Epithelial cell of esophagus (primary cell): ENCODE results near the gene AK8.
"Not testable (repeated sequence)": the region's sequence is repeated elsewhere in the genome, so short reads cannot be mapped to it uniquely, and the experiment has no call there.

Source experiments
- DNase-seq: peaks from one replicate; pipeline ENCODE4 v3.0.0; 2010; ENCODE audit warnings: low read depth
- H3K4me3 ChIP-seq: 2 replicates; pipeline ENCODE4 v1.5.1; 2011; ENCODE audit warnings: mild to moderate bottlenecking, low read length, control low read depth
- CTCF ChIP-seq: IDR thresholded peaks from 2 replicates; pipeline ENCODE4 v1.5.1; 2011; ENCODE audit warnings: low read depth, mild to moderate bottlenecking, low read length, control low read depth, inconsistent platforms; ENCODE audit not compliant: insufficient read depth; ENCODE audit errors: missing control alignments

The AK8 gene

GRCh38 chr9:132728071-132728470 is 150.0 kb downstream of the AK8 start:
- no peak for DNase-seq
- TF ChIP-seq CTCF = no peak
- no peak overlapping the region for H3K4me3 ChIP-seq

GRCh38 chr9:132726576-132727130 is 151.4 kb downstream of the AK8 start:
- DNase-seq = no peak
- no peak overlapping the region for H3K4me3 ChIP-seq
- no peak for TF ChIP-seq CTCF

- no peak overlapping the region for H3K4me3 ChIP-seq
- no peak for DNase-seq
- TF ChIP-seq CTCF = no peak
Measured at GRCh38 chr9:132725306-132725705, 152.8 kb downstream of the AK8 start.

- no peak overlapping the region for H3K4me3 ChIP-seq
- no peak for TF ChIP-seq CTCF
- DNase-seq = no peak
Measured at GRCh38 chr9:132723809-132724208, 154.3 kb downstream of the AK8 start.

- TF ChIP-seq CTCF = no peak
- no peak for DNase-seq
- no peak overlapping the region for H3K4me3 ChIP-seq
Measured at GRCh38 chr9:132722564-132723065, 155.5 kb downstream of the AK8 start.

- no peak overlapping the region for H3K4me3 ChIP-seq
- no peak for TF ChIP-seq CTCF
- DNase-seq = no peak
Measured at GRCh38 chr9:132721661-132722060, 156.4 kb downstream of the AK8 start.

GRCh38 chr9:132718381-132718928 is 159.6 kb downstream of the AK8 start:
- DNase-seq, H3K4me3 ChIP-seq: not testable (repeated sequence)
